Common myeloid progenitor, CD34-positive (primary cell): ENCODE data around the gene CFAP61.

Source experiments
- CTCF ChIA-PET: fragments of 350-600 bp; sonication (Branson Sonifier 250); formaldehyde crosslinking; loops from one replicate; lab custom pipeline; 2021; ENCODE audit warnings: antibody characterized with exemption; lab: Charles Lee
- POLR2A ChIA-PET: fragments of 350-600 bp; sonication (Branson Sonifier 250); formaldehyde crosslinking; loops from one replicate; lab custom pipeline; 2021; ENCODE audit warnings: antibody characterized with exemption; lab: Charles Lee
- DNase-seq, 3 donors: peaks; one replicate each; pipeline versions ENCODE4 v3.0.0 to v3.0.0-alpha.2; 2013
- H3K27ac ChIP-seq, 2 experiments: 1 replicate in 1 of 2; 2 replicates in 1 of 2; pipeline ENCODE4 v1.7.0; 2013; ENCODE audit warnings: inconsistent platforms in 2 of 2, low read length in 2 of 2, mild to moderate bottlenecking in 2 of 2, low read depth in 1 of 2, moderate library complexity in 1 of 2; ENCODE audit not compliant: severe bottlenecking in 2 of 2, insufficient read depth in 1 of 2, poor library complexity in 1 of 2
- H3K27me3 ChIP-seq, 5 experiments: replicated peaks in 2 of 5; 1 replicate in 3 of 5; 2 replicates in 2 of 5; pipeline versions ENCODE4 v1.6.1 to v1.7.0; 2013; ENCODE audit warnings: low read length in 4 of 5, mild to moderate bottlenecking in 2 of 5, moderate library complexity in 2 of 5, inconsistent platforms in 1 of 5; ENCODE audit not compliant: insufficient read depth in 5 of 5, control insufficient read depth in 4 of 5
- H3K36me3 ChIP-seq, 4 experiments: 1 replicate in 2 of 4; 2 replicates in 2 of 4; pipeline versions ENCODE4 v1.6.1 to v1.7.0; 2013; ENCODE audit warnings: low read length in 3 of 4, control low read depth in 1 of 4, mild to moderate bottlenecking in 1 of 4; ENCODE audit not compliant: control insufficient read depth in 4 of 4, insufficient read depth in 4 of 4
- H3K4me1 ChIP-seq, 4 experiments: 1 replicate in 3 of 4; 2 replicates in 1 of 4; pipeline versions ENCODE4 v1.6.1 to v1.7.1; 2013; ENCODE audit warnings: low read length in 3 of 4, mild to moderate bottlenecking in 3 of 4, control low read depth in 1 of 4, inconsistent platforms in 1 of 4, moderate library complexity in 1 of 4; ENCODE audit not compliant: control insufficient read depth in 4 of 4, insufficient read depth in 4 of 4; ENCODE audit errors: control extremely low read depth in 1 of 4
- H3K4me3 ChIP-seq, 7 experiments: 1 replicate in 4 of 7; 2 replicates in 3 of 7; pipeline versions ENCODE4 v1.5.1 to v1.7.0; 2013; ENCODE audit warnings: mild to moderate bottlenecking in 7 of 7, low read length in 6 of 7, moderate library complexity in 6 of 7, inconsistent platforms in 2 of 7, low read depth in 2 of 7, control low read depth in 1 of 7; ENCODE audit not compliant: insufficient read depth in 4 of 7, control insufficient read depth in 1 of 7; ENCODE audit errors: extremely low read depth in 1 of 7
- H3K9me3 ChIP-seq, 5 experiments: 1 replicate in 4 of 5; 2 replicates in 1 of 5; pipeline versions ENCODE4 v1.6.1 to v1.7.1; 2013; ENCODE audit warnings: low read length in 4 of 5, mild to moderate bottlenecking in 2 of 5, inconsistent platforms in 1 of 5, low read depth in 1 of 5, moderate library complexity in 1 of 5; ENCODE audit not compliant: control insufficient read depth in 4 of 5, insufficient read depth in 2 of 5; ENCODE audit errors: control extremely low read depth in 1 of 5
- WGBS: methylation state at CpG from one replicate; pipeline ENCODE4 v1.1.5; 2013; ENCODE audit not compliant: insufficient coverage; 5-methylcytosine and 5-hydroxymethylcytosine counted together

Gene CFAP61

DNA sequence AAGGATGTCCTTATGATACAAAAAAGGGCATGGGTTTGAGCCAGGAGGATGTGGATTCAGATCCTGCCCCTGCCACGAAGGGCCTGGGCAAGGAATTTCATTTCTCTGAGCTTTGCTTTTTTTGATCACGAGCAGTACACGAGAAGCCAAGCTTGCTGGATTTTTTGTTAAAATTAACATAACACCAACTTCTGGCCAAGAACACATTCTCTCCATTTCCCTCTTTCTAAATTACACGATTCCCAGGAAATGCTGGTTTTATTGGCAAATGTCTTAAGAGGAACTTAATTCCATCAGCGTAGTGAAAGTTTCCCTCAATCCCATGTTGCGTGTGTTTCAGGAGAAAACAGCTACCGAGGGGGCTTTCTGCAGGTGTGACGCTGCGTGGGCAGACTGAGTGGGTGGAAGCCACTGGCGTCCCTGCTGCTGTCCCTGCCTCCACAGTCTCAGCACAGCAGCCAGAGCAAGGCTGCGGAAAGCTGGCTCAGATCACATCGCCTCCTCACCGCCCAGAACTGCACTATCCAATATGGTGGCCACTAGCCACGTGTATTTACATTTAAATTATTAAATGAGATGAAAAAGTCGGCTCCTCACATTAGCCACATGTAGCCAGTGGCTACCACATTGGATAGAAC, 194.8 kb downstream of the CFAP61 start:
- Histone ChIP-seq H3K4me1 (no peaks in the 10 kb centered on the region), H3K27me3 (peaks cover 0 to 2% (median 0%) of the 10 kb centered on the region in 5 experiments), H3K4me3 (no peak overlapping the region), H3K36me3 (no peaks in the 10 kb centered on the region), H3K27ac (no peak overlapping the region), H3K9me3 (peaks cover 0 to 9% (median 3%) of the 10 kb centered on the region in 5 experiments)
- ChIA-PET POLR2A (no interaction called here), CTCF (interaction anchor here (1.3 kb wide), 1 partner anchor 10 kb away, joined by 4 read pairs; no protein-coding TSS in a partner anchor)
- no peak for DNase-seq
- whole genome bisulfite sequencing: 98% methylated on average over 7 of the region's 15 CpGs

DNA sequence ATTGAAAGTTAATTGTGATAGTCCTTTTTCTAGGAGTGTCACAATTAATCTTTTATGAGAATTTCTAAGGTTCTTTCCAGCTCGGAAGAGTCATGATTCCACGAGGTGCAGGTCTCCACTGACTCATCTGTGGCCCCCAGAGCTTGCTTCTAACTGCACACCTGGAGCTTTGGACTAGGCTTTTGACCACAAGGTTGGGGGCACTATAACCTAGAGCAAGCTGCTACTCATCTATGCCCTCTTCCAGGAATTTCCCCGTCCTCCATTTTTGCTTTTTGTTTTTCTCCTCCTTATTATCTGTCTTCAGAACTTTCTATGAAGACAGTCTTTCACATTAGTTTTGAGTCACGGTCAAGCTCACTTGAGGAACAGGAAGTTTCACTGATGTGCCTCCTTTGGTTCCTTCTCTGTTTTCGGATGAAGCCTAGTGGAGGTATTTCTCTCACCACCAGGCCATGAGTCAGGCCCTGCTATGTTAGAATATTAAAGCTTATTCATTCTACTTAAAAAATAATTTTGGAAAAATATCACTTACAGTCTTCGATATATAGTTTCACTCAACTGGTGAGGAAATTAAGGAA, 196.4 kb downstream of the CFAP61 start:
- H3K9me3 ChIP-seq: peaks cover 0 to 8% (median 3%) of the 10 kb centered on the region in 5 experiments
- H3K27ac ChIP-seq: no peak overlapping the region
- H3K4me1 ChIP-seq: no peaks in the 10 kb centered on the region
- H3K27me3 ChIP-seq: peaks cover 0 to 4% (median 0%) of the 10 kb centered on the region in 5 experiments
- POLR2A ChIA-PET: no interaction called here
- 79% methylated on average over 4 of the region's 6 CpGs for WGBS
- no peak overlapping the region for H3K4me3 ChIP-seq
- DNase-seq: peak in 2 of 3 donors; percentile 27 to 30
- CTCF ChIA-PET: interaction anchor here (2.0 kb wide), 1 partner anchor 9 kb away, joined by 9 read pairs; no protein-coding TSS in a partner anchor
- no peaks in the 10 kb centered on the region for H3K36me3 ChIP-seq

DNA sequence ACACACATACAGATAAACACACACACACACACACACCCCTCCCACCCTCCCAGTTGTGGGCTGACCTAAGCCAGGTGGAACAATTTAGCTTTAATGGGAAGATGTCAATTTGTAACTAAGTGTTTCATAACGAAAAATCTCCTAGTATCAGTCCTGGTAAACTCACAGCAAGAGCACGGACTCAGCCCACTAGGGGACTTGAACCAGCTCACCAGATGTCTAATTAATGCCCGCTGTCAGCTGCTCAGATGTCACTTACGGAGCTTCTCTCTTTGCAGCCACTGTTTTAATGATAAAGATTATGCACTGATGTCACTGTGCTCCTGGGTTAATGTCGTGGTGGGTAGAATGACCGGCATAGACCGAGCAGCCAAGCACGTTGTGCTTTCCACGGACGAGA, 199.0 kb downstream of the CFAP61 start:
- CTCF ChIA-PET: no interaction called here
- Histone ChIP-seq H3K27me3 (peaks cover 0 to 4% (median 0%) of the 10 kb centered on the region in 5 experiments), H3K9me3 (no peaks in the 10 kb centered on the region), H3K4me1 (peaks cover 0 to 2% (median 0%) of the 10 kb centered on the region in 4 experiments), H3K36me3 (no peaks in the 10 kb centered on the region), H3K4me3 (no peak overlapping the region), H3K27ac (no peak overlapping the region)
- POLR2A ChIA-PET: no interaction called here
- 95% methylated on average over 8 of the region's 10 CpGs for WGBS
- no peak for DNase-seq

DNA sequence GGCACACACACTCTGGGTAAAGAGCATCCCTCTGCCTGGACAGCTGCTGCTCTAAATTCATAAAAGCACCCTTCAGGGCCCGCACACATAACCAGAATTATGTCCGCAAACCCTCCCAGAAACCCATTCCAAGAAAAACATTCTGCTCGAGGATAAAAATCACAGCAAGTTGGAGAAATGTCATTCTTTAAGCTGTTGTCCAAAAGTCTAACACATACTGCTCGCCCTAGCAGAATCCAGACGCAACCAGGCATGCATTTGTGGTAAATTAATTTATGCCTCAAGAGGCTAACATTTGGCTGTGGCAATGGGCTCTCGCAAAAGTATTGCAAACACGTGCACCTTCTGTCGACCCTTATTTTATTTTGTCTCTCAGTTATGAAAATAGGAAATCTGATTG, 199.5 kb downstream of the CFAP61 start:
- peaks cover 0 to 3% (median 0%) of the 10 kb centered on the region in 5 experiments for H3K9me3 ChIP-seq
- no peak for DNase-seq
- WGBS: 93% methylated on average over 5 of the region's 8 CpGs
- peaks cover 0 to 4% (median 0%) of the 10 kb centered on the region in 5 experiments for H3K27me3 ChIP-seq
- CTCF ChIA-PET: interaction anchor here (1.6 kb wide), 1 partner anchor 12 kb away, joined by 4 read pairs; no protein-coding TSS in a partner anchor
- no peaks in the 10 kb centered on the region for H3K36me3 ChIP-seq
- POLR2A ChIA-PET: no interaction called here
- H3K4me1 ChIP-seq: peaks cover 0 to 2% (median 0%) of the 10 kb centered on the region in 4 experiments
- H3K4me3 ChIP-seq: no peak overlapping the region
- no peak overlapping the region for H3K27ac ChIP-seq

DNA sequence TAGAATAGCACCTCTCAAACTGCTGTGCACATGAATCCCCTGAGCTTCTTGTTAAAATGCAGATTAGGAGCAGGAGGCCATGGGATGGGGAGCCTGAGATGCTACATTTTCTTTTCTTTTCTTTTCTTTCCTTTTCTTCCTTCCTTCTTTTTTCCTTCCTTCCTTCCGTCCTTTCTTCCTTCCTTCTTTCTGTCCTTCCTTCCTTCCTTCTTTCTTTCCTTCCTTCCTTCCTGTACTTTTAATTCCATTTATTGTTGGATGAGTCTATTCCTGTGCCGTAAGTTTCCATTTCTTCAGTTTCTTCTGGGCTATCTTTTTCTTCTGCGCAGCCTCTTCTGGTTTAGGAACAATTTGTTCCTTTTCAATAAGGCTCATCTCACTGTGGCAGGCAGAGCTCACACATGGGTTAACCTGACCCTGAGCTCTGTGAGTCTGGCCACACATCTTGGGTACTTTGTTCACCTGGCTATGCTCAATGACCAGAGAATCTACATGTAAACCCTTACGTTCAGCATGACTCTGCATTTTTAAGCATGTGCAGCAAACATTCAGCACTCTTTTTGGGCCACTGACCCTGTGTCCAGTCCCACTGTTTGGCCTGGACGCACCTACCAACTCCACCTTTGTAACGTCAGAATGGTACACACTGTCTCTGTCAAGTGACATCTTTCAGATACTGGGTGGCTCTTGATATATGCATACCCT, 200.9 kb downstream of the CFAP61 start:
- POLR2A ChIA-PET: no interaction called here

DNA sequence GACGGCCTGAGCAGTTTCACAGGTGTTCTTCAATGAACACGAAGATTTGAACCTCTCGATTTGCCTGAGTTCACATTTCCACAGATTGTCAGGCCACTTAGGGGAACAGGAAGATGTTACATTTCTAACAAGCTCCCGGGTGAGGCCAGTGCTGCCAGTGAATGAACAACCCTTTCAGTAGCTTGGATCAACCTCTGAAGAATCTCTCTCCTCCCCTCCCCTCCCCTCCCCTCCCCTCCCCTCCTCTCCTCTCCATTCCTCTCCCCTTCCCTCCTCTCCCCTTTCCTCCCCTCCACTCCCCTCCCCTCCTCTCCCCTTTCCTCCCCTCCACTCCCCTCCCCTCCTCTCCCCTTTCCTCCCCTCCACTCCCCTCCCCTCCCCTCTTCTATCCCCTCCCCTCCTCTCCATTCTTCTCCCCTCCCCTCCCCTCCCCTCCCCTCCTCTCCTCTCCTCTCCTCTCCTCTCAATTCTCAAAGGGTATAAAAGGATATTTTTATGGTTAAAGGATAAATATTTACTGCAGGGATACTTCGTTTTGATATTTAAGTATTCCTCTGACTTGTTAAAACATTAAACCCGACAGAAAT, 201.5 kb downstream of the CFAP61 start:
- H3K4me3 ChIP-seq: no peak overlapping the region
- H3K27me3 ChIP-seq: peaks cover 0 to 10% (median 2%) of the 10 kb centered on the region in 5 experiments
- CTCF ChIA-PET: interaction anchor here (1.0 to 2.8 kb wide), 3 partner anchors 10 to 16 kb away, joined by 3 to 13 read pairs (median 3); no protein-coding TSS in a partner anchor
- no peak for DNase-seq
- no peak overlapping the region for H3K27ac ChIP-seq
- H3K36me3 ChIP-seq: no peaks in the 10 kb centered on the region
- H3K9me3 ChIP-seq: peaks cover 0 to 3% (median 0%) of the 10 kb centered on the region in 5 experiments
- POLR2A ChIA-PET: no interaction called here
- WGBS: 87% methylated on average over 5 of the region's 6 CpGs
- peaks cover 0 to 2% (median 0%) of the 10 kb centered on the region in 4 experiments for H3K4me1 ChIP-seq

More for the DNA sequence above, 200.9 kb downstream of the CFAP61 start:
- H3K4me3 ChIP-seq: no peak overlapping the region
- no peaks in the 10 kb centered on the region for H3K36me3 ChIP-seq
- H3K27ac ChIP-seq: no peak overlapping the region
- CTCF ChIA-PET: interaction anchor here (1.6 to 2.8 kb wide), 2 partner anchors 13 to 15 kb away, joined by 4 to 13 read pairs; no protein-coding TSS in a partner anchor
- H3K27me3 ChIP-seq: peaks cover 0 to 4% (median under 1%) of the 10 kb centered on the region in 5 experiments
- H3K4me1 ChIP-seq: peaks cover 0 to 2% (median 0%) of the 10 kb centered on the region in 4 experiments
- 82% methylated on average over 6 of the region's 6 CpGs for whole genome bisulfite sequencing
- H3K9me3 ChIP-seq: peaks cover 0 to 3% (median 0%) of the 10 kb centered on the region in 5 experiments
- DNase-seq: no peak
